ENCODE data around the gene ZNF605. TPM values are rescaled to one million over a fixed set of nuclear protein-coding genes. Genes with fewer than 3 reads are reported as not detected.

ZNF605 gene
- total and polyA plus RNA-seq, 2 experiments from 2014 or later = 7.5 to 9.2 TPM

DNA sequence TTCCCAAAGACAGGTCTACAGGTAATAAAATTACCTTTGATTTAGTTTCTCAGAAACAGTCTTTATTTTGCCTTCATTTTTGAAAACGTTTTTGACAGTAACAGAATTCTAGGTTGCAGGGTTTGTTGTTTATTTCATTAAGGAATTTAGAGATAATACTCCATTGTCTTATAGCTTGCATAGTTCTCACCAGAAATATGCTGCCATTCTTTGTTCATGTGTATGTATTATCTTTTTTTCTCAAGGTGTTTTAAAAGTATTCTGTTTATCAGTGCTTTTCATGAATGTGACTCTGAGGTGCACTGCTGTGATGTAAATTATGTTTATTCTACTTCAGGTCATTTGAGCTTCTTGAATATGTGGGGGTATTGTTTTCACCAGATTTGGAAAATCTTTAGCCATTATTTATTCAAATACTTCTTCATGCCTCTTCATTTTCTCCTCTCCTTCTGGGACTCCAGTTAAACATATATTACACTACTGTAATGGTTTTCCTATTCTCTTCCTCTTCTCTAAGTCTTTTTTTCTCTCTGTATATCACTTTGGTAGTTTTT, 32.7 kb downstream of the ZNF605 start:
- no peaks in the 10 kb centered on the region for H3K79me2 ChIP-seq (ENCODE audit: insufficient read depth)
- TF ChIP-seq EZH2 (IDR thresholded peaks at IDR 0.05; ENCODE audit: insufficient read depth, poor library complexity, severe bottlenecking) = no peak
- no peak for TF ChIP-seq EZH2phosphoT487 (IDR thresholded peaks at IDR 0.05; ENCODE audit: insufficient read depth, low read depth)
- peaks cover 45% of the 10 kb centered on the region for H3F3A ChIP-seq (ENCODE audit: insufficient read depth)
- no peak overlapping the region for H2AFZ ChIP-seq
- H3K27me3 ChIP-seq (replicated peaks; ENCODE audit: insufficient read depth) = no peaks in the 10 kb centered on the region
- DNase-seq = peak; percentile 28
- no peaks in the 10 kb centered on the region for H3K4me1 ChIP-seq (ENCODE audit: insufficient read depth)
- in situ Hi-C loops (cut with MboI) = no loop called here
- H3K4me3 ChIP-seq = no peak overlapping the region
- no peak overlapping the region for H3K4me2 ChIP-seq (ENCODE audit: unreplicated experiment)
- WGBS, 2 experiments (ENCODE audit: low coverage in 1 of 2, low lambda C conversion rate in 2 of 2, missing lambda C conversion rate in 2 of 2) = 39 to 56% methylated on average over 1 of the region's 1 CpG
- no peak overlapping the region for H3K27ac ChIP-seq
- peaks cover 38% of the 10 kb centered on the region for H3K9me3 ChIP-seq (ENCODE audit: low read depth)
- no peak overlapping the region for H3K9ac ChIP-seq
- no peaks in the 10 kb centered on the region for H4K20me1 ChIP-seq (ENCODE audit: insufficient read depth)
- no peaks in the 10 kb centered on the region for H3K9me2 ChIP-seq (ENCODE audit: insufficient read depth)
- peaks cover 65% of the 10 kb centered on the region for H3K36me3 ChIP-seq (ENCODE audit: low read depth)

DNA sequence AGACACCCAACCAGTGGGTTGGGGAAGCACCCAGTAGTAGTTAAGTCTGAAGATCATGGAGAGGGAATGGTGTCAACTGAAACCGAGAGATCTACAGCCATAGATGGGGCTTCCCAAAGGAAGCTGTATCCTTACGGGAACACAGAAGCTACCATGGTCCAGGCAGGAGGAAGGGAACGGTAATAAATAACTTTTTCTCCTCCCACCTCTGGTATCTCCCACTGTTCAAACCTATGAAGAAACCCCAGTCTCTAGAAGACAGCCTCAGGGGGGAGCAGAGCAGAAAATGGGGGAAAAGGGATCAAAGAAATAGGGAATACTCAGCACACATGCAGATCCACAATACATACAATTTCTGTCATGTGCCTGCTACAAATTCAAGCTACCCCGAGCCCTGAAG, 33.4 kb downstream of the ZNF605 start:
- H3K36me3 ChIP-seq (ENCODE audit: low read depth) = peaks cover 58% of the 10 kb centered on the region
- no peak overlapping the region for H3K9ac ChIP-seq
- WGBS, 2 experiments (ENCODE audit: low coverage in 1 of 2, low lambda C conversion rate in 2 of 2, missing lambda C conversion rate in 2 of 2) = 81 to 82% methylated on average over 4 of the region's 4 CpGs
- no peak overlapping the region for H3K4me3 ChIP-seq
- no peaks in the 10 kb centered on the region for H4K20me1 ChIP-seq (ENCODE audit: insufficient read depth)
- no peak overlapping the region for H2AFZ ChIP-seq
- H3K4me2 ChIP-seq (ENCODE audit: unreplicated experiment) = no peak overlapping the region
- no peaks in the 10 kb centered on the region for H3K79me2 ChIP-seq (ENCODE audit: insufficient read depth)
- no peaks in the 10 kb centered on the region for H3K27me3 ChIP-seq (replicated peaks; ENCODE audit: insufficient read depth)
- H3K27ac ChIP-seq = no peak overlapping the region
- no peak for TF ChIP-seq EZH2 (IDR thresholded peaks at IDR 0.05; ENCODE audit: insufficient read depth, poor library complexity, severe bottlenecking)
- no peak for TF ChIP-seq EZH2phosphoT487 (IDR thresholded peaks at IDR 0.05; ENCODE audit: insufficient read depth, low read depth)
- DNase-seq = no peak
- in situ Hi-C loops (cut with MboI) = no loop called here
- H3K9me2 ChIP-seq (ENCODE audit: insufficient read depth) = no peaks in the 10 kb centered on the region
- peaks cover 38% of the 10 kb centered on the region for H3K9me3 ChIP-seq (ENCODE audit: low read depth)
- peaks cover 39% of the 10 kb centered on the region for H3F3A ChIP-seq (ENCODE audit: insufficient read depth)
- no peaks in the 10 kb centered on the region for H3K4me1 ChIP-seq (ENCODE audit: insufficient read depth)

DNA sequence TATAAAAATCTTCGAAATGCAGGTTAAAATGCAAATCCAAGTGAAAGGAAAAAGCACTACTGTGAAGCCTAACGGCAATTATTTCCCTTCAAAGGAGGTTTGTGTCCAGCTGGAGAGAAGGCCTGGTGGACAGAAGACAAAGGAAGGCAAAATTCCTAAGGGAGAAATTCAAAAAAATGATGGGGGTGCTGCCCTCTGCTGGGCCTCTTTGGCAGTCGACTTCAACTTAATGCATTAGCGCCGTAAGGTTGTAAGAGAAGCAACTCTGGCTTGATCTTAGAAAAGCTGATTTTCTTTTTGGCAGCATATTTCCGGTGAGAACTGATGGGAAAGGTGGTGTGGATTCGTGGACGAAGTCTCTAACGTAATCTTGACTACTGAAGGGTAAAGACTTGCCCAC, 34.4 kb downstream of the ZNF605 start:
- Histone ChIP-seq H3K4me1 (ENCODE audit: insufficient read depth) (no peaks in the 10 kb centered on the region), H3K27me3 (replicated peaks; ENCODE audit: insufficient read depth) (no peaks in the 10 kb centered on the region), H3K4me2 (ENCODE audit: unreplicated experiment) (no peak overlapping the region), H3F3A (ENCODE audit: insufficient read depth) (peaks cover 35% of the 10 kb centered on the region), H3K9ac (no peak overlapping the region), H3K9me3 (ENCODE audit: low read depth) (peaks cover 33% of the 10 kb centered on the region), H3K79me2 (ENCODE audit: insufficient read depth) (no peaks in the 10 kb centered on the region), H3K4me3 (no peak overlapping the region), H3K36me3 (ENCODE audit: low read depth) (peaks cover 51% of the 10 kb centered on the region), H3K9me2 (ENCODE audit: insufficient read depth) (no peaks in the 10 kb centered on the region), H4K20me1 (ENCODE audit: insufficient read depth) (no peaks in the 10 kb centered on the region), H3K27ac (no peak overlapping the region), H2AFZ (no peak overlapping the region)
- in situ Hi-C loops (cut with MboI) = no loop called here
- 84 to 89% methylated on average over 9 of the region's 9 CpGs for WGBS, 2 experiments (ENCODE audit: low coverage in 1 of 2, low lambda C conversion rate in 2 of 2, missing lambda C conversion rate in 2 of 2)
- DNase-seq = no peak
- TF ChIP-seq EZH2phosphoT487 (IDR thresholded peaks at IDR 0.05; ENCODE audit: insufficient read depth, low read depth) (no peak), EZH2 (IDR thresholded peaks at IDR 0.05; ENCODE audit: insufficient read depth, poor library complexity, severe bottlenecking) (no peak)

DNA sequence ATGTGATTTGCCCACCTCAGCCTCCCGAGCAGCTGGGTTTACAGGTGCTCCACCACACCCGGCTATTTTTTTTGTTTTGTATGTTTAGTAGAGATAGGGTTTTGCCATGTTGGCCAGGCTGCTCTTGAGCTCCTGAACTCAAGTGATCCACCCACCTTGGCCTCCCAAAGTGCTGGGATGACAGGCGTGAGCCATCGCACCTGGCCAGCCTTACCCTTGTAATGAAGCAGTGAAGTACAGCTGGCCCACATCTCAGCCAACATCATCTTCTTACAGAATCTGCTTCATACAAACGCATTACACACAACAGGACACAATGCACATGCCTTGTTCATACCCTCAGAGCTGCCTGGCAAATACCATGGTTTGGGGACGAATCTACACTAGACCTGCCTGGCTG, 37.4 kb downstream of the ZNF605 start:
- no peak for DNase-seq
- TF ChIP-seq EZH2phosphoT487 (IDR thresholded peaks at IDR 0.05; ENCODE audit: insufficient read depth, low read depth) (no peak), EZH2 (IDR thresholded peaks at IDR 0.05; ENCODE audit: insufficient read depth, poor library complexity, severe bottlenecking) (no peak)
- H3K4me1 ChIP-seq (ENCODE audit: insufficient read depth) = no peaks in the 10 kb centered on the region
- no peak overlapping the region for H3K4me2 ChIP-seq (ENCODE audit: unreplicated experiment)
- H3K9me2 ChIP-seq (ENCODE audit: insufficient read depth) = no peaks in the 10 kb centered on the region
- H3K27me3 ChIP-seq (replicated peaks; ENCODE audit: insufficient read depth) = no peaks in the 10 kb centered on the region
- no peaks in the 10 kb centered on the region for H4K20me1 ChIP-seq (ENCODE audit: insufficient read depth)
- no peaks in the 10 kb centered on the region for H3K79me2 ChIP-seq (ENCODE audit: insufficient read depth)
- WGBS, 2 experiments (ENCODE audit: low coverage in 1 of 2, low lambda C conversion rate in 2 of 2, missing lambda C conversion rate in 2 of 2) = 97 to 98% methylated on average over 6 of the region's 6 CpGs
- peaks cover 26% of the 10 kb centered on the region for H3K9me3 ChIP-seq (ENCODE audit: low read depth)
- H3F3A ChIP-seq (ENCODE audit: insufficient read depth) = peaks cover 7% of the 10 kb centered on the region; the same call in 1 of the 2 replicates
- no peak overlapping the region for H3K4me3 ChIP-seq
- in situ Hi-C loops (cut with MboI) = no loop called here
- H2AFZ ChIP-seq = no peak overlapping the region
- H3K36me3 ChIP-seq (ENCODE audit: low read depth) = peaks cover 27% of the 10 kb centered on the region
- no peak overlapping the region for H3K9ac ChIP-seq
- H3K27ac ChIP-seq = no peak overlapping the region

DNA sequence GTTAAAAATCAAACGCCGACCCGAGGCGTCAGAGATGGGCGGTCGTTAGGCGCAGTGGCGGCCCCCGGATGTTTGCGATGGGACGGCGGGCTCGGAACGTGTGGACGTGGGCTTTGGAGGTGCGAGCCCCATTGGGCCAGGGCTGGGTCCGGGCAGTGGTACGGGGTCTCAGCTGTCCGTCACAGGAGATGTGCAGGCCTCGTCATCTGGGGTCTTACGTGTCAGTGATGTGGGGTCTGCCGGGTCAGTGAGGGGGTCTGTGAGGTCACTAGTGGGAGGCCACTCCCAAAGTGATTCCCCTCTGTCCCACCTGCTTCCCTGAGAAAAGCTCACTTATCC, 47.1 kb downstream of the ZNF605 start:
- H3K27ac ChIP-seq = peak overlapping the region; percentile 88
- no peaks in the 10 kb centered on the region for H3K36me3 ChIP-seq (ENCODE audit: low read depth)
- no peaks in the 10 kb centered on the region for H3K27me3 ChIP-seq (replicated peaks; ENCODE audit: insufficient read depth)
- H3K9me2 ChIP-seq (ENCODE audit: insufficient read depth) = no peaks in the 10 kb centered on the region
- H3F3A ChIP-seq (ENCODE audit: insufficient read depth) = no peaks in the 10 kb centered on the region; the same call in 1 of the 2 replicates
- H3K9me3 ChIP-seq (ENCODE audit: low read depth) = no peaks in the 10 kb centered on the region
- no peak for DNase-seq
- no peaks in the 10 kb centered on the region for H4K20me1 ChIP-seq (ENCODE audit: insufficient read depth)
- no peaks in the 10 kb centered on the region for H3K4me1 ChIP-seq (ENCODE audit: insufficient read depth)
- peak overlapping the region; percentile 85 for H3K9ac ChIP-seq
- peak overlapping the region; percentile 64 for H3K4me2 ChIP-seq (ENCODE audit: unreplicated experiment)
- in situ Hi-C loops (cut with MboI) = no loop called here
- peak overlapping the region; percentile 92 for H2AFZ ChIP-seq
- no peak for TF ChIP-seq EZH2 (IDR thresholded peaks at IDR 0.05; ENCODE audit: insufficient read depth, poor library complexity, severe bottlenecking)
- TF ChIP-seq EZH2phosphoT487 (IDR thresholded peaks at IDR 0.05; ENCODE audit: insufficient read depth, low read depth) = no peak
- 4 to 5% methylated on average over 20 to 21 of the region's 22 CpGs for WGBS, 2 experiments (ENCODE audit: low coverage in 1 of 2, low lambda C conversion rate in 2 of 2, missing lambda C conversion rate in 2 of 2)
- H3K79me2 ChIP-seq (ENCODE audit: insufficient read depth) = no peaks in the 10 kb centered on the region
- H3K4me3 ChIP-seq = peak overlapping the region; percentile 78
